Activated T-cell treated with anti-CD3 and anti-CD28 coated beads, Interleukin-2, amount 50 U/mL, for 4 hours (primary cell): ENCODE measurements around the gene GALP. TPM values are rescaled to one million over a fixed set of nuclear protein-coding genes. Genes with fewer than 3 reads are reported as not detected.

Experiments used
- total RNA-seq, 3 donors: library from RNA; stranded (reverse); gene quantifications; one replicate each; pipeline ENCODE4 v1.2.1, GENCODE V29; 2021

GALP gene
- total RNA-seq, 3 donors from 2014 or later, result not detected

Other genes with a start within 250 kb of the GALP start
- gene NLRP13, start 243.7 kb upstream of the GALP start, total RNA-seq, result not detected
- gene NLRP8, start 228.2 kb upstream of the GALP start, total RNA-seq, result not detected
- not detected for gene NLRP5, start 189.2 kb upstream of the GALP start, total RNA-seq
- 10 to 100 TPM; 41.5 to 45.8 (median 42.2) TPM for gene ZNF787, start 54.7 kb upstream of the GALP start, total RNA-seq
- 10 to 100 TPM; 42.0 to 45.5 (median 44.9) TPM for gene ZNF444, start 34.7 kb upstream of the GALP start, total RNA-seq
- gene ZSCAN5B, start 21.8 kb downstream of the GALP start, total RNA-seq, result not detected
- not detected for gene ZSCAN5C, start 26.3 kb downstream of the GALP start, total RNA-seq
- gene EDDM13, start 96.7 kb downstream of the GALP start, total RNA-seq, result under 1 TPM; 0.46 to 0.98 (median 0.91) TPM
- 10 to 100 TPM in 2 of 3 donors, 1 to 10 TPM in 1; 9.6 to 14.7 (median 13.6) TPM for gene ZSCAN5A, start 138.8 kb downstream of the GALP start, total RNA-seq
- gene ZNF582, start 217.5 kb downstream of the GALP start, total RNA-seq, result 1 to 10 TPM; 1.7 to 1.9 (median 1.9) TPM
- 1 to 10 TPM; 3.4 to 5.0 (median 4.7) TPM for gene ZNF583, start 228.3 kb downstream of the GALP start, total RNA-seq